K562 (cell line): ENCODE results near the gene TRAK1. TPM values are rescaled to one million over a fixed set of nuclear protein-coding genes. Genes with fewer than 3 reads are reported as not detected.

Experiments
- ATAC-seq: fragments of 200-7000 bp; cut with Tn5 transposase; 3 replicates; pipeline ENCODE4 v1.9.1; 2020; ENCODE audit warnings: moderate library complexity
- BruUV-seq: library from RNA; stranded (reverse); fragments of 400-500 nt; replicated peaks from 2 replicates; lab custom pipeline; 2021; lab: Mats Ljungman, UMichigan
- CTCF ChIA-PET: fragments of 300-600 bp; formaldehyde crosslinking; extraction: SDS; loops from one replicate; lab custom pipeline; 2021; ENCODE audit warnings: low intra/inter-chr PET ratio; lab: Yijun Ruan, JAX
- POLR2A ChIA-PET: fragments of 300-600, 350-650 bp; sonication (Branson Sonifier 250); formaldehyde crosslinking; extraction: SDS; loops from one replicate; lab custom pipeline; 2021; ENCODE audit warnings: antibody characterized with exemption, inconsistent platforms; lab: Yijun Ruan, JAX
- DNase-seq, 4 experiments: peaks; one replicate each; pipeline versions ENCODE4 v3.0.0 to v3.0.0-alpha.2; 2011 to 2018; ENCODE audit warnings: low spot score in 3 of 4, mixed read lengths in 3 of 4; ENCODE audit errors: extremely low read depth in 1 of 4
- FAIRE-seq: peaks from 2 replicates; lab custom pipeline; 2011; peaks lifted over from hg19 to GRCh38; lab: Jason Lieb, UNC
- H2AFZ ChIP-seq: 2 replicates; pipeline ENCODE4 v1.6.0; 2011; ENCODE audit warnings: low read depth, low read length, control low read depth, inconsistent platforms
- H3K27ac ChIP-seq: fragments of 200-600 bp; 3 replicates; pipeline ENCODE4 v1.8.0; 2011; ENCODE audit warnings: low read depth, mild to moderate bottlenecking, control low read depth, inconsistent platforms, low read length, moderate library complexity, mixed read lengths; ENCODE audit errors: extremely low read depth
- H3K27me3 ChIP-seq, 2 experiments: fragments of 300-600 bp in 1 of 2; 2 replicates in 1 of 2; 3 replicates in 1 of 2; pipeline versions ENCODE4 v1.6.0 to v1.8.0; 2011; ENCODE audit warnings: inconsistent platforms in 2 of 2, low read length in 2 of 2, mild to moderate bottlenecking in 1 of 2, mixed read lengths in 1 of 2, moderate library complexity in 1 of 2; ENCODE audit not compliant: control insufficient read depth in 2 of 2, insufficient read depth in 2 of 2
- H3K36me3 ChIP-seq: fragments of 300-600 bp; 3 replicates; pipeline ENCODE4 v1.8.0; 2011; ENCODE audit warnings: mild to moderate bottlenecking, low read length, inconsistent platforms; ENCODE audit not compliant: control insufficient read depth, insufficient read depth
- H3K4me1 ChIP-seq, 2 experiments: fragments of 200-600 bp in 1 of 2; replicated peaks in 1 of 2; 2 replicates in 1 of 2; 3 replicates in 1 of 2; pipeline versions ENCODE4 v1.5.1 to v1.8.0; 2011; ENCODE audit warnings: inconsistent platforms in 2 of 2, low read length in 2 of 2, mild to moderate bottlenecking in 1 of 2, mixed read lengths in 1 of 2, moderate library complexity in 1 of 2; ENCODE audit not compliant: control insufficient read depth in 2 of 2, insufficient read depth in 2 of 2
- H3K4me2 ChIP-seq: 2 replicates; pipeline ENCODE4 v1.6.1; 2011; ENCODE audit warnings: low read length, control low read depth, inconsistent platforms, mixed read lengths; ENCODE audit not compliant: insufficient read depth
- H3K4me3 ChIP-seq: fragments of 200-600 bp; sonication (generic), shearing (Covaris generic); 2 replicates; pipeline ENCODE4 v1.5.1; 2016; ENCODE audit warnings: control low read depth, inconsistent platforms
- H3K79me2 ChIP-seq: fragments of 200-600 bp; 3 replicates; pipeline ENCODE4 v1.8.0; 2011; ENCODE audit warnings: low read length, inconsistent platforms; ENCODE audit not compliant: control insufficient read depth, insufficient read depth
- H3K9ac ChIP-seq, 2 experiments: 2 replicates each; pipeline versions ENCODE4 v1.6.0 to v1.6.1; 2011; ENCODE audit warnings: low read depth in 2 of 2, low read length in 2 of 2, control low read depth in 1 of 2, inconsistent platforms in 1 of 2, mild to moderate bottlenecking in 1 of 2, mixed read lengths in 1 of 2; ENCODE audit not compliant: insufficient read depth in 1 of 2
- H3K9me1 ChIP-seq: one replicate; pipeline ENCODE4 v1.6.0; 2011; ENCODE audit warnings: inconsistent platforms, mild to moderate bottlenecking, low read length, moderate library complexity; ENCODE audit not compliant: control insufficient read depth, insufficient read depth
- H3K9me3 ChIP-seq: replicated peaks from 2 replicates; pipeline ENCODE4 v1.5.1; 2011; ENCODE audit warnings: low read depth, low read length, inconsistent platforms; ENCODE audit not compliant: control insufficient read depth, insufficient read depth
- H4K20me1 ChIP-seq: replicated peaks from 2 replicates; pipeline ENCODE4 v1.6.1; 2011; ENCODE audit warnings: low read length, inconsistent platforms, mixed read lengths; ENCODE audit not compliant: control insufficient read depth, insufficient read depth
- ARID1B ChIP-seq: fragments of 450-650 bp; IDR thresholded peaks from 2 replicates; pipeline ENCODE4 v1.6.1; 2016; ENCODE audit warnings: antibody characterized with exemption, mild to moderate bottlenecking, inconsistent platforms
- CC2D1A ChIP-seq: fragments of 450-650 bp; IDR thresholded peaks from 2 replicates; pipeline ENCODE4 v1.6.1; 2017; ENCODE audit warnings: mild to moderate bottlenecking
- CEBPZ ChIP-seq: fragments of 150-350 bp; IDR thresholded peaks from 2 replicates; pipeline ENCODE4 v1.6.1; 2014; ENCODE audit warnings: low read depth, mild to moderate bottlenecking, low read length, borderline replicate concordance
- HES1 ChIP-seq: fragments of 450-650 bp; IDR thresholded peaks from 2 replicates; pipeline ENCODE4 v1.6.1; 2016; ENCODE audit warnings: low read depth, mild to moderate bottlenecking, moderate library complexity
- HNRNPLL ChIP-seq: fragments of 200-400 bp; formaldehyde crosslinking; IDR thresholded peaks from 2 replicates; pipeline ENCODE4 v1.6.1; 2017; ENCODE audit warnings: low read length, low read depth, mild to moderate bottlenecking; ENCODE audit not compliant: poor library complexity, severe bottlenecking
- KAT8 ChIP-seq: fragments of 450-650 bp; IDR thresholded peaks from 2 replicates; pipeline ENCODE4 v1.6.1; 2016; ENCODE audit warnings: low read depth, mild to moderate bottlenecking
- MTA1 ChIP-seq: fragments of 450-650 bp; IDR thresholded peaks from 2 replicates; pipeline ENCODE4 v1.6.1; 2017; ENCODE audit warnings: borderline replicate concordance
- NFYB ChIP-seq: IDR thresholded peaks from 2 replicates; pipeline ENCODE4 v1.6.1; 2011; ENCODE audit warnings: mild to moderate bottlenecking, moderate library complexity; ENCODE audit not compliant: insufficient read length; ENCODE audit errors: extremely low read depth
- POLR2B ChIP-seq: fragments of 450-650 bp; IDR thresholded peaks from 2 replicates; pipeline ENCODE4 v1.6.1; 2018; ENCODE audit warnings: low read depth; ENCODE audit not compliant: partially characterized antibody
- TCF15 ChIP-seq: fragments of 250-450 bp; sonication (Bioruptor Pico); IDR thresholded peaks from 2 replicates; pipeline ENCODE4 v1.8.0; 2022; ENCODE audit warnings: moderate library complexity, mild to moderate bottlenecking, inconsistent platforms
- ZBTB11 ChIP-seq, 3 experiments: fragments of 200-800 bp in 1 of 3; fragments of 250-450 bp in 1 of 3; fragments of 450-650 bp in 1 of 3; sonication (Bioruptor Pico) in 1 of 3; sonication (Bioruptor generic) in 1 of 3; formaldehyde crosslinking in 1 of 3; IDR thresholded peaks; 2 replicates each; pipeline versions ENCODE4 v1.6.1 to v1.8.0; 2016 to 2022; ENCODE audit warnings: mild to moderate bottlenecking in 2 of 3, missing genetic modification characterization in 2 of 3, missing compliant biosample characterization in 1 of 3, moderate library complexity in 1 of 3
- ZNF282 ChIP-seq: sonication (generic); formaldehyde crosslinking; IDR thresholded peaks from 2 replicates; pipeline ENCODE4 v1.8.1; 2023; ENCODE audit warnings: missing genetic modification reagents
- ZNF707 ChIP-seq: fragments of 250-450 bp; sonication (Bioruptor Pico); conservative IDR thresholded peaks from 2 replicates; pipeline ENCODE4 v1.8.0; 2022; ENCODE audit warnings: inconsistent platforms, mild to moderate bottlenecking, moderate library complexity
- WGBS: fragments of 100-300 bp; shearing (Covaris generic); methylation state at CpG from one replicate; pipeline ENCODE4 v1.1.6; 2016; ENCODE audit warnings: low coverage, mixed read lengths; ENCODE audit not compliant: insufficient coverage; ENCODE audit errors: missing lambda C conversion rate; 5-methylcytosine and 5-hydroxymethylcytosine counted together
- in situ Hi-C: fragments of 300-500 bp; cut with MboI; formaldehyde crosslinking; loops from 4 replicates; pipeline ENCODE4 v1.15.0; 2018; ENCODE audit warnings: inconsistent platforms, mixed read lengths
- intact Hi-C: fragments of 100-400 bp; cut with micrococcal nuclease; formaldehyde crosslinking; loops from 2 replicates; pipeline ENCODE4 v1.14.2; 2022
- polyA plus RNA-seq, 8 experiments: library from polyadenylated mRNA; depleted of rRNA in 4 of 8; stranded (reverse) in 5 of 8; unstranded in 3 of 8; fragments of >200 nt; fragmentation: Nextera tagmentation in 2 of 8; fragmentation: Illumina TruSeq in 1 of 8; extraction: Ambion mirVana in 2 of 8; extraction: Trizol in 1 of 8; gene quantifications; 2 replicates each; pipeline versions ENCODE4 v1.2.1 to v1.2.3, GENCODE V29; 2011 to 2014; ENCODE audit warnings: inconsistent platforms in 1 of 8, missing spikeins in 1 of 8
- total RNA-seq, 7 experiments: library from RNA; depleted of rRNA in 6 of 7; stranded (reverse); fragments of >200 nt in 6 of 7; fragmentation: Illumina TruSeq in 2 of 7; extraction: Trizol in 2 of 7; gene quantifications; 2 replicates each; pipeline versions ENCODE4 v1.2.1 to v1.2.3, GENCODE V29; 2011 to 2021; ENCODE audit warnings: low replicate concordance in 1 of 7

The TRAK1 gene
- total and polyA plus RNA-seq, 9 of the 15 experiments (the other 6 are each of a cell fraction or from before 2014, with no cell fraction given): 5.3 to 28.5 (median 17.5) TPM

- Histone ChIP-seq H3K4me3 (no peak overlapping the region), H3K9me1 (no peaks in the 10 kb centered on the region), H3K27ac (no peak overlapping the region), H3K4me1 (peaks cover 3 to 4% of the 10 kb centered on the region in 2 experiments; a peak in 3 of 5 replicates), H3K4me2 (no peak overlapping the region), H3K27me3 (no peaks in the 10 kb centered on the region), H3K79me2 (peaks cover 29% of the 10 kb centered on the region; the same call in 2 of the 3 replicates), H3K9ac (no peak overlapping the region), H3K9me3 (no peaks in the 10 kb centered on the region), H4K20me1 (peaks cover 28% of the 10 kb centered on the region), H2AFZ (no peak overlapping the region), H3K36me3 (no peaks in the 10 kb centered on the region)
- intact Hi-C loops: no loop called here
- 66% methylated on average over 6 of the region's 6 CpGs for WGBS
- ChIA-PET CTCF (no interaction called here), POLR2A (interaction anchor here (1.3 to 3.0 kb wide), 3 partner anchors 15 to 25 kb away, joined by 3 to 11 read pairs (median 3); no protein-coding TSS in a partner anchor)
- ATAC-seq: no peak
- in situ Hi-C loops: no loop called here
- BruUV-seq: no TSS peak
- no peak for DNase-seq
- no peak for FAIRE-seq
- TF ChIP-seq KAT8 (no peak), NFYB (no peak), ZNF707 (no peak), TCF15 (CRISPR knock-in tag) (no peak), POLR2B (no peak), HNRNPLL (no peak), ZBTB11 (CRISPR knock-in tag; IDR thresholded peaks at IDR 0.05) (no peak), MTA1 (no peak), CEBPZ (no peak), ZNF282 (CRISPR knock-in tag) (no peak), ARID1B (no peak), CC2D1A (no peak), HES1 (no peak)
These were observed 41.0 kb upstream of the TRAK1 start for GRCh38 chr3:42050126-42050525.
